Measurements from ENCODE around the gene LAMC3.

The LAMC3 gene

DNA sequence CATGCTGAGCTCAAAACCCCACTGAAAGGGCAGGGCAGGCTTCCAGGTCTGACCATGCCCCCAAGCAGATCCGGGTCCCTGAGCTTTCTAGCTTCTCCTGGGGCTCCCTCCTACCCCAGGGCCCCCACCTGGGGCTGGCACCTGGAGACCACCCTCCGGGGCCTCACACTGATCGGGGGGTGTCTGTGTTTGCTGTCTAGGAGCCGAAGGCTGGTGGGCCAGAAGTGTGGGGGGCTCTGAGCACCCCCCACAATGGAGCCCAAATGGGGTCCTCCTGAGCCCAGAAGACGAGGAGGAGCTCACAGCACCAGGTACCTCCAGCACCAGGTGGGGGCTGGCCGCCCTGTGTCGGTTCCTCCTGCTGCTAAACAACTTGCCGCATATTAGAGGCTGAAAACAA, 39.8 kb downstream of the LAMC3 start:
- no peak for ATAC-seq

DNA sequence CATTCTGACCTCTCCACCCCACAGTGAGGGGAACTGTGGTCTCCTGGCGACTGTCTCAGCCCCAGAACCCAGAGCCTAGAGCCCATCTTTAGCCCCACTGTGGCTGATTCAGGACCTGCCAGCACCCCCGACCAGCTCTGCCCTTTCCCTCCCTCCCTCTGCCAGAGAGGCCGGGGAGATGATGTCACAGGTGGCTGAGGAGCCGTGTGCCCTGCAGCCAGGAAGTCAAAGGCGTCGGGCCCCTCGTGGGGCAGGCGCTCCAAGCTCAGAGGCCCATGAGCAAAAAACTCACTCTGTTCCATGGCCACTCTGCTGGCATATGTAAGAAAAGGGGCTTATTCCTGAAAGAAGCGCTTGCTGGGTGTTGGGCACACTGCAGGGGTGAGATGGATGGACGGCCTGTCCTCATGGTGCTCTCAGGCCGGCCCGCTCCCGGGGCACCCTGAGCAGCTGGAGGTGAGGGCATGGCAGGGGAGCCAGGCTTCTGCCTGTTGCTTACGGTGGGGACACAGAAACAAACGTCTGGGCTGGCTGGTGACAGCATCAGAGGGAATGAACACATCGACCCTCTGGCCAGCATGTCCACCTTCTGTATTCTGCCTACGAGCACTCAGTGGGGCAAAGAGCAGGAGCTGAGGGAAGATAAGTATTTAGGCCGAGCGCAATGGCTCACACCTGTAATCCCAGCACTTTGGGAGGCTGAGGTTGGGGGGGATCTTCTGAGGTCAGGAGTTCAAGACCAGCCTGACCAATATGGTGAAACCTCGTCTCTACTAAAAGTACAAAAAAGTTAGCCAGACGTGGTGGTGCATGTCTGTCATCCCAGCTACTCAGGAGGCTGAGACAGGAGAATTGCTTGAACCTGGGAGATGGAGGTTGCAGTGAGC, 41.1 kb downstream of the LAMC3 start:
- no peak for ATAC-seq

DNA sequence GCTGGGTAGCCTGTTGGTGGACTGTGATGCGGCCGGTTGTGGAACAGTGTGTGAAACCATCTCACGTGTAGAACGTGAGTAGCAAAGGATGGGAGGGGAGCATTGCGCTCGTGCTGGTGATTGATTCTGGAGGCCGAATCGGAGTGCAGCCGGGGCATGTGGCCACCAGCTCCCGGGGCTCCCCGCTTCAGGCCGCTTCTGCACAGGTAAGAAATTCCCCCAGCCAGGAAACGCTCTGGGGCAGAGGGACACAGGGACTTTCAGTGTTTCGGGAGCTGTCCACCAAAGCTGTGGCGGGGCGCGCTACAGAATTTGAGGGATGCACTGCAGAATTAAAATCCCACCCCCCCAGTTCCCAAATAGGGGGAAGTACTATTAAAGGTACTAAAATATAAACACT, 41.9 kb downstream of the LAMC3 start:
- ATAC-seq: no peak

DNA sequence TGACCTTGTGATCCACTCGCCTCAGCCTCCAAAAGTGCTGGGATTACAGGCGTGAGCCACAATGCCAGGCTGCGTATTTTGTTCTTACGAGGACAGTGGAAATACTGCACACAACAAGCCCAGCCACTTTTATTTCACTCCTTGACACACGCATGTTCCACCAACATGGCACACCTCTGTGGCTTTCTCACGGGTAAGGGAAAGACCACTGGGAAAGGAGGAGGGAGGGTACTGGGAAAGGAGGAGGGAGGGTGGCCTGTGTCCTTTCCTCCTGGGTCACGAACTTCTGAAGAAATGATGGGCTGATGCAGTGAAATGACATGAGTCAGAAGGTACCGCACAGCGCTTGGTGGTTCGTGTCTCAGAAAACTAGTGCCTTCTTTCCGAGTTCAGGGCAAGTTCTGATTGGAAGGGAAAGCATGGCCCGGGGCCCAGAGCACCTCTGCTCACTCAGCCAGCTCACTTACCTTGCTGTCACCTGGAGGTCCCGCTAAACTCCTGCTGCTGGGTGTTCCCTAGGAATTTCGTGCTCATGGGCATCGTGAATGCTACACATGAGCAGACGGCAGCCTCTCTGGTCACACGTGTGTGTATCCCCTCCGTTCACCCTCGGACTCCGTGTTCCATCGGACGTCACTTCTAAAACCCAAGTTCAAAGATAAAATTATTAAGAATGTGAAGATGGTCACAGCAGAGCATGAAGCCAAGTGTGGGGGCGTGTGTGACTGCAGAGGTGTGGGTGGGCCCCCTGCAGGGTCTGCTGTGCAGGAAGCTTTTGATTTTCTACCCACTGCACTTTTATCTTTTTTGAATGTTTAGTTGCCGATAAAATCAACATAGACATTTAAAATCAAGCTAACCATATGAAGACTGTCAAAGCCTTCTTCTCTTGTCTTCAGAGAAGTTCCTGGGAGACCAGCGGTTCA, 42.9 kb downstream of the LAMC3 start:
- no peak for ATAC-seq

DNA sequence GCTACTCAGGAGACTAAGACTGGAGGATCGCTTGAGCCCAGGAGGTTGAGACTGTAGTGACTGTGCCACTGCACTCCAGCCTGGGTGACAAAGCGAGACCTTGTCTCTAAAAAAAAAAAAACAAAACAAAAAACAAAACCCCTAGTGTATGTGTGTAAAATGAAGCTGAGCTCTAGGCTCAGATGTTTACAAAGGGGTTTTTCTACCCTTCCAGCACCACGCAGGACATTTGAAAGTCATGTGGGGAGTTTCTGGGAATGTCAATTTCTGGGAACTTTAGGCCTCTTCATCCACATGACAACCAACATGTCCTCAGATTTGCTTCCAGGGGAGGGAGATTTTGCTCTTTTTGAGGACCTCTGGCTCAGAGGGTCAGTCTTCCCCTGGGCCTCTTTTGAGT, 44.9 kb downstream of the LAMC3 start:
- no peak for ATAC-seq

DNA sequence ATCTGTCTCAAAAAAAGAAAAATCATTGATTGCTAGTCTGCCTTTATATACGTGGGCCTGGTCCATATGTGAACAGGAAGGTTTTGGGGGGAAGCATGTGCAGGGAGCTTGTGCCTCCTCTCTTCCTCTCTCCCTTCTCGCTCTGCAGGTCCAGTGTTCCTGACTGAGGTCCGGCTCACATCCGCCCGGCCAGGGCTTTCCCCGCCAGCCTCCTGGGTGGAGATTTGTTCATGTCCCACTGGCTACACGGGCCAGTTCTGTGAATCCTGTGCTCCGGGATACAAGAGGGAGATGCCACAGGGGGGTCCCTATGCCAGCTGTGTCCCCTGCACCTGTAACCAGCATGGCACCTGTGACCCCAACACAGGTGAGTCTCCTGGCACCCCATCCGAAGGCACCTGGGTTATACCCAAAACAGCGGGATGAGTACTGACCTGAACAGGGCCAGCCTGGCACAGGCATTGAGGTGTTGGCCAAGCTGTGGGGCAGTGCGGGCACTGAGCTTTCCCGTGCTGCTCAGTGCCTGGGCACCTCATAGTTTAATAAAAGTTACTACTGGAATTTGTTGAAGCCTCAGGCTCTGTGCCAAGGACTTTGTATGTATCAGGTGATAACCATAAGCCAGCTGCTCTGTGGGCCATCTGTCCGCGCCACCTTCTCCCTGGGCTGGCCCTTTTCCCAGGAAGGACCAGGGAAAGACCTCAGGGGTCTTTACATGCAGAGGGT, 48.0 kb downstream of the LAMC3 start:
- no peak for ATAC-seq

DNA sequence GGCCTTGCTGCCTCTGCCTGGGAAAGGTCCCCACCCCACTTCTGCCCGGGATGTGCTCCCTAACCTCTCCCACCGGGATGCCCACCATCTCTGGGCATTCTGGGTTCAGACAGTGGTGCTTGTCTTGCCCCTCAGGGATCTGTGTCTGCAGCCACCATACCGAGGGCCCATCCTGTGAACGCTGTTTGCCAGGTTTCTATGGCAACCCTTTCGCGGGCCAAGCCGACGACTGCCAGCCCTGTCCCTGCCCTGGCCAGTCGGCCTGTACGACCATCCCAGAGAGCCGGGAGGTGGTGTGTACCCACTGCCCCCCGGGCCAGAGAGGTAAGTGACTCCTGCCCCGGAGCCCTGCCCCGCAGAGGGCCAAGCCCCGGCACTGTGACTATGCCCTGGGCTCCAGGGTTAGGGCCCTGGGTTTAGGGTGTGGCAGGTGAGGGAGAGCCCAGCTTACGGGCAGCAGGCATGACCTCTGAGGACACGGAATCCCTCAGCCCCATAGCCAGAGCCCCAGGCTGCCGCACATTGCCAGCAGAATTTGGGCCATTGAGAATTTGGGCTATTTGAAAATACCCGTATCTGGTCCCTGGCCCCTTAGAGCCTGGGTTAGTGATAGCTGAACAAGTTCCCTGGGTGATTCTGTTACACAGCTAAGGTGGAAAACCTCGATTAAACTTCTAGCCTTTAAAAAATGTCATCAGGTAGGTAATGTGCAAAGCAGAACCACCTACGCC, 52.1 kb downstream of the LAMC3 start:
- no peak for ATAC-seq

DNA sequence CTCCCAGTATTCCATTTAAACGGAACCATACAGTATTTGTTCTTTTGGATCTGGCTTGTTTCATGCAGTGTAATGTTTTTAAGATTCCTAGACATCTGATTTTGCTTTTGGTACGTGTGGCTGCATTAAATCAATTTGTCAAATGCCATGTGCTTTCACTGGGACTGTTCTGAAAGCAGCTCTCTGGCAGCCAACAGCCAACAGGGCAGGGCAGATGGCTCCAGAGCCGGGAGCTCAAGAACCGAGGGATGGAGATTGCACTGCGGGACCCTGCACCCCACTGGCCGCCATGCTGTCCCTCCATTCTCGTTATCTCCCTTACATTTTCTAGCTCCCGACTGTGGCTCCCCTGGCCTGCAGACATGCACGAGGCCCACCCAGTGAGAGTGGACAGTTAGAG, 54.0 kb downstream of the LAMC3 start:
- no peak for ATAC-seq

DNA sequence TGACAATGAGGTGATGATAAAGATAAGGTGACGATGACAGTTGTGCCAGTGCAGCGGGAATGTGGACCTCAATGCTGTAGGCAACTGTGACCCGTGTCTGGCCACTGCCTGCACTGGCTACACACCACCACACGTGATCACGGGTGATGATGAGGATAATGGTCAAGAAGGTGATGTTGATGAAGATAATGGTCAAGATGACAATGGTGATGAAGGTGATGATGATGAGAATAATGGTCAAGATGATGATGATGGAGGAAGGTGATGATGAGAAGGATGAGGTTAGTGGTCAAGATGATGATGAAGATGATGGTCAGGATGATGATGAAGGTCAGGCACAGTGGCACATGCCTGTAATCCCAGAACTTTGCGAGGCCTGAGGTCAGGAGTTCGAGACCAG, 56.6 kb downstream of the LAMC3 start:
- no peak for ATAC-seq

DNA sequence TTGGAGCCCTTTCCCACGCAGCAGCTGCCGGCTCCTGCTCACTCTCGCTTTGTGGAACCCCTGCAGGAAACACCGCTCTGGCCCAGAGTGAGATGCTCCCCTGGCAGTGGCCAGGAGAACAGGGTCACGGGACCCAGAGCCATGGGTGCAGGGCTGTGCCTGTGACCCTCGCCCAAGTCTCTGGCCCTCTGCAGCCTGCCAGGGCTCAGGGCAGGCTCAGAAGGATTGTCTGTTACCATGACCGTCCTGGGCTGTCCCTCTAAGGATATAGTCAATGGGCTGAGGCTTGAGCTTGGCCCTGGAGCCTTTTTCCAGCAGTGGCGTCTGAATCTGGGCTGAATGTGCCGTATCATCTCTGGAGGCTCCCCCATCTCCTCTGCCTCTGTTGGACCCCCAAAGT, 58.7 kb downstream of the LAMC3 start:
- ATAC-seq: no peak

DNA sequence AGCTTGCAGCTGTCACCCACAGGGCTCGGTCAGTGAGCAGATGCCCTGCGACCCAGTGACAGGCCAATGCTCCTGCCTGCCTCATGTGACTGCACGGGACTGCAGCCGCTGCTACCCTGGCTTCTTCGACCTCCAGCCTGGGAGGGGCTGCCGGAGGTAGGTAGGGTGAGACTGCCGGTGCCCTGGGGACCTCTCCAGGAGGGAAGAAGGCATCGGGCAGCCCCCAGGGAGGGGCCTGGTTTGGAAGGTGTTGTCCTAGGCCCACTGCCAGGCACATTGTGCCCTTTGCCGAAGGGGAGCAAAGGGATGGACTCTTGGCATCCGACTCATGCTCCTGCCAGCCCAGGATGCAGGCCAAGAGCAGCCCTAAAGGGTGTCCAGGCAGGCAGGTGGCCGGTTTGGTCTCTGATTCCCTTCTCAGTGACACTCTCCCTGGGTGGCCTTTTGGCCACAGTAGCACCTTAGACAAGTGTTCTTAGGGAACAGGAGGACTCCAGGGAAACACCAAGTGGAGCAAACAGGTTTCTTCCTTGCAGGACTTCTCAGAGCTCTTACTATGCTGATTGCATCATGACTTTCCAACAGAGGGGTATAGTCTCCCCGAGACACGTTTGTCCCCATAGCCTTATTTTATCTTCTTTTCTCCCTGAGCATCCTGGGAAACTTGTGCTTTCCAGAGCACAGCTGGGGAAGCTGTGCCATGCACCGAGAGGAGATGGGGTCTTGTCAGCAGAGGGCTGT, 59.3 kb downstream of the LAMC3 start:
- no peak for ATAC-seq

DNA sequence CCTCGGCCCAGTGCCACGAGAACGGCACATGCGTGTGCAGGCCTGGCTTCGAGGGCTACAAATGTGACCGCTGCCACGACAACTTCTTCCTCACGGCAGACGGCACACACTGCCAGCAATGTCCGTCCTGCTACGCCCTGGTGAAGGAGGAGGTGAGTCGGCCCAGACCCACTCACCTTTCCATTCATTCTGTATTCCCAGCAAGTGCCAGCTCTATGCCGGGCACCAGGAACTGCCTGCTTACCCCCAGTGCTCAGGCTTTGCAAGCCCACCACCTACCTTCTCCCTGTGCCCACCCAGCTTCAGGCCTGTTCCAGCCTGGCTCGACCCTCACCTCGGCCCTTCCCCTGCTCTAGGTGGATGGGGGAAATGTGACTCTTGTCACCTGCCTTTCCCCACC, 60.7 kb downstream of the LAMC3 start:
- no peak for ATAC-seq

DNA sequence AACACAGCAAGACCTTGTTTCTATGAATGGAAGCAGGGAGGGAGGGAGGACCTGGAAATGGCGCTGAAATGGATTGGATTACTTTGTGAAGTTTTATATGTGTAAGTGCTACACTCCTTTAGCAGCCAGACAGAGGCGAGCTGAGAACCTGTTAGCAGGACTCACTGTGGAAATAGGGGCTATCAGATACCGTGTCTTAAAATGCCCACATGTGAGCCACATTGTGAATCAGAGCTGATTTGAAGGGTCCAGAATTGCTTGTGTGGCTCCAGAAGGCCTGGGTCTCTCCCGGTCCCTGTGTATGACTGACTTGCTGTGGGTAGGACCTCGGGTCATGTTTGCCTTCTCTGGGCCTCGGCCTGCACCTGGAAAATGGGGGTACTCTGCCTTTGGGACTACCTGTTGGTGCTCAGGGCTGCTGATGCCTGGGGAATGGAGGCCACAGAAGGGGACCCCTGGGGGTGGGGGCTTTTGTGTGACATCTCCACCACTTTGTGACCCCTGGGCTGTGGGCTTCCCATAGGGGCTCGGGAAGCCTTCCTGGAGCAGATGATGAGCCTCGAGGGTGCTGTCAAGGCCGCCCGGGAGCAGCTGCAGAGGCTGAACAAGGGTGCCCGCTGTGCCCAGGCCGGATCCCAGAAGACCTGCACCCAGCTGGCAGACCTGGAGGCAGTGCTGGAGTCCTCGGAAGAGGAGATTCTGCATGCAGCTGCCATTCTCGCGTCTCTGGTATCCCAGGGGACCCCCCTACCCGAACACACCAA, 63.3 kb downstream of the LAMC3 start:
- no peak for ATAC-seq

DNA sequence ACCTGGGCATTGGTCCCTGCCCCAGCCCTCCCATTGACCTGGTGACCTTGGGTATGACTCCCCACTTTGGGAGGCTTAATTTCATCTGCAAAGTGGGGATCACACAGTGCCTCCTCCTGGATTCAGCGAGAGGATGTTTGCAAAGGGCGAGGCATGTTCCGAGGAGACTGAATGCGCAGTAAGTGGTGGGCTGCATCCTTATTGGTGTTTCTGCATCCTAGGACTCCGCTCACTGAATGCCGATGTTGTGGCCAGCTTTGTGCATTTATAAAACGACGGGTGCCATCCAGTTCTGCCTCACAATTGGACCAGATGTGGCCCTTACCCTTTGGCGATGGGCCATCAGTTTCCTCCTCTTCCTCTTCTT, 63.9 kb downstream of the LAMC3 start:
- ATAC-seq: no peak

DNA sequence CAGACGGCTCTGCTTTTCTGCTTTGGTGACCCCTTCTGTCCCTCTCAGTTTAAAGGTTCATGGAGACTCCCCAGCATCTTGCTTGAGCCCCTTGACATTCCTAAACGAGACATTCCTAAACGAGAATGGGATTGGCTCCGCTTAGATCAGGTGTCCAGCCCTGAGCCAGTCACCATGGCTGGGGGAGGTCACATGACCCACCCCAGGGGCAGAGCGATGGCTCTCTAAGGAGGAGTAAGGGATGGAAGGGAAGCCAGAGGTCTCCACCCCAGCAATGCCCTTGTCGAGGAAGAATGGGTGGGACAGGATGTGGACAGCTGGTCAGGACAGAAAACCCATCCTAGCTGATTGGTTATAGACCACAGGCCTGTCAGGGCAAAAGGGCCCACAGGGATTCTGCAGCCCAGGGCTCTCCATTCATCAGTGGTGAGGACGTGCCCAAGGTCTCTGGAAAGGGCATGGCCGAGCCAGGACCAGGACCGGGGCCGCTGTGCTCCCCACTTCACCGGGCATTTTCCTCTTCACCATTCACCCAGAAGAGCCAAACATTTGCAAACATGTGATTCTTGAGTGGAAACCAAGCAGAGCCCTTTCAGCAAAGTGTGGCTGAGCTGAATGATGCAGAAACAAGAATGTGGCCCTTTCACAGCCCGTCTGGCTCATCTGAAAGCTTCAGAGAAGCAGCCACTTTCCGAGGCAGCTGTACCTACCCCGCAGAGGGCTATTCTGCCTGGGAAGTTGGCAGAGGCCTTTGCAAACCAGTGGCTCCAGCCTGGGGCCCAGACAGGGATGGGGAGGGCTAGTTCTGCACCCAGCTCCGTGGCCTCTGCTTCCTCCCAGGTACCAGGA, 67.6 kb downstream of the LAMC3 start:
- ATAC-seq: no peak

DNA sequence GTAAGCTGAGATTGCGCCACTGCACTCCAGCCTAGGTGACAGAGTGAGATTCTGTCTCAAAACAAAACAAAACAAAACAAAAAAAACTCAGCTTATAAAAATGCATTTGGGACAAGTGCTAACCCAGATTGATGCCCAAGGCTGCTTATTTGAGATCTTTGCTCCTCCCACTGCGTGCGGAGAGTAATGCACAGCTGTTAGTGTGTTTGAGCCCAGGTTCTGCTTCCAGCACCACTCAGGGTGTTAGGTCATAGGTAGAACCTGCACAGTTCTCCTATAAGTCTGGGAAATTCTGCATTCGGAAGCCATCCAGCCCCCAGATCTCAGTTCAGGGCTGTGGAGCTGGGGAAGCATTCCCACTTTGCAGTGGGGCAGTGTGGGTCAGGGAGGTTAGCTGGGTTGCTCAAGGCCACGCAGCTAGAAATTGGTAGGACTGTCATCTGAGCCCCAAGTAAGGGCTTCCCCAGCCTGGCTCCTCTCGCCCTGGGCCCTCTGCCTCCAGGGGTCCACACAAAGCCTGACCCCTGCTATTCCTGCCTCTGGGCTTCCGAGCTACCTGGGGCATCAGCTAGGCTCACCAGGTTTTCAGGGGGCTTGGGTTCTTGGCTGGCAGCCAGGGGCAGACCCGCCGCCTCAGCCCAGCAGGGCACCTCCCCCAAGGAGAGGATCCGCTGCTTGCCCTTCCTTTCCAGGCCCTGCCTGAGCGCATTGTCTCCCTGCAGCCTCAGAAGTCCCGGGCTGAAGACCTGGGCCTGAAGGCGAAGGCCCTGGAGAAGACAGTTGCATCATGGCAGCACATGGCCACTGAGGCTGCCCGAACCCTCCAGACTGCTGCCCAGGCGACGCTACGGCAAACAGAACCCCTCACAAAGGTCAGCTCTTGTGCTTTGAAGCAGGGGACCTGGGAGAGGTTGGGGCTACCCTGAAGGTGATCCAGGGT, 69.7 kb downstream of the LAMC3 start:
- ATAC-seq: no peak

DNA sequence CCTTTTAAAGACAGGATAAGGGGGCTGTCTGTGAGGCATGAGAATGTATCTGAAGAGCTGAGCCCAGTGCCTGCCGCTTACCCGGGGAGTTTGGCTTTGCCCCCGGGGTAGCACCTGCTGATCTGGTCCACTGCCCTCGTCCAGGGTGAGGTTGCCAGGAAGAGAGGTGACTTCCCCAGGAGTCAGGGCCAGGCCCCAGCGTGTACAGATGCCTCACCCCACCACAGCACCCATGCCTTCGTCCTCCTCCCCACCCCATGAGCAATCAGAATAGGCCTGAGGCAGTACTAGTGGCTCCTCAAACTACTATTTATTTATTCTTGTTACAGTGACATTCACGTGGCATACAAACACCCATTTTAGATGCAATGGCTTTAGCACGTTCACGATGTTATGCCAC, 71.6 kb downstream of the LAMC3 start:
- ATAC-seq: no peak

DNA sequence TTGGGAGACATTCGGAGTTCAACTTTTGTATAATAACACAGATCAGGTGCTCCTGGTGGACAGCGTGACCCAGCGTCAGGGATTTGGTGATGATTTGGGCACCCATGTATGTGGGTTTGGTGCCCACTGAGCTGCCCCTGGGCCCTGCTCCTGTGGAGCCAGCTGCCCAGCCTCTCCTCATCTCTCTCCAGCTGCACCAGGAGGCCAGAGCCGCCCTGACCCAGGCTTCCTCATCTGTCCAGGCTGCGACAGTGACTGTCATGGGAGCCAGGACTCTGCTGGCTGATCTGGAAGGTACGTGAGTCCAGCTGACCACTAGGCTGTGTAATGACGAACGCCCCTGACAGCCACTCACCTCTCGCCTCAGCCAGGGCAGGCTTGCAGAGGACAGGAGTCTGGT, 72.9 kb downstream of the LAMC3 start:
- ATAC-seq: no peak

All from activated CD4-positive, CD25-positive, alpha-beta regulatory T cell treated with anti-CD3 and anti-CD28 coated beads, Interleukin-2, amount 50 U/mL, for 24 hours (primary cell).